BE2C (cell line): ENCODE measurements around the gene PDGFRA.
"Not testable (repeated sequence)": the region's sequence is repeated elsewhere in the genome, so short reads cannot be mapped to it uniquely, and the experiment has no call there.

Source experiments
- DNase-seq: peaks from one replicate; pipeline ENCODE4 v3.0.0-alpha.2; 2020
- H3K27me3 ChIP-seq: fragments of 250-450 bp; sonication (Bioruptor Pico); 2 replicates; pipeline ENCODE4 v1.5.1; 2020; ENCODE audit warnings: mild to moderate bottlenecking
- H3K36me3 ChIP-seq: fragments of 250-450 bp; sonication (Bioruptor Pico); 2 replicates; pipeline ENCODE4 v1.5.1; 2020; ENCODE audit warnings: mild to moderate bottlenecking
- H3K4me1 ChIP-seq: fragments of 250-450 bp; sonication (Bioruptor Pico); 2 replicates; pipeline ENCODE4 v1.5.1; 2020
- H3K4me3 ChIP-seq: 2 replicates; pipeline ENCODE4 v1.5.1; 2011; ENCODE audit warnings: low read depth, low read length
- H3K9me3 ChIP-seq: fragments of 250-450 bp; sonication (Bioruptor Pico); 2 replicates; pipeline ENCODE4 v1.5.1; 2020
- TF ChIP-seq, protein P1 (sequence below): IDR thresholded peaks from 2 replicates; pipeline ENCODE4 v1.5.1; 2012; ENCODE audit warnings: mild to moderate bottlenecking, low read depth, low read length

The PDGFRA gene

DNA sequence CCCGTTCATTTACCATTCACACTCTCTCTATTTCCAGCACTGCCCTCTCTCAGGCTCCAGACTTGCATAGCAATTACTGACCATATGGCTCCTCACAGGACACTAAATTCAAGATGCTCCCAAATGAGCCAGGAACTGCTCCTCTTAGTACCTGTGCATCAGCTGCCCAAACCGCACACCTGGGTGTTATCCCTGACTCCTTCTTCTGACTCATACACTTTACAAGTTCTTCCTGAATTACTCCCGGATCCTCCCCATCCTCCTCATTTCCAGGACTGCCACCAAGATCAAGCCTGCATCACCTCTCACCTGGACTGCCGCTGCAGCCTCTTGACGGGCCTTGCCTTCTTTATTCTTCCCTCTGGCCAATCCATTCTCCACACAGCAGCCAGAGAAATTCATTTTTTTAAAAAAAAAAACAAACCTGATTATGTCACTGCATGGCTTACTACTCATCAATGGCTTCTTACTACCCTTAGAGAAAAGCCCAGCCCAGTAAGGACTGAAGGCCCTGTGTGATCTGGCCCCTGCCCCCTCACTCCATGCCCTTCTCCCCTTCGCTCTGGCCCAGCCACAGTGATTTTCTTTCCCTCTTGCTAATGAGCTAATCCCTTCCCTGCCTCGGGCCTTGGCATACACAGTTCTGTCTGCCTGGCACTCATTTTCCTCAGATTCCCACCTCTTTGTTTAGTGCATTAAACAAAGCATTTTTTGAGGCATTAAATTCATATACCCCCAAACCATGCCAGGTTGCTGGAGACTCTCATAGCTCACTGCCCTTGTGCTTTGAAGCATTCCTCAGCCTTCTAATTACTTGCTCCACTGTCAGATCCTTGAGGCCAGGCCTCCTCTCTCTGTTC lies 92.0 kb downstream of the PDGFRA start:
- no peak overlapping the region for H3K4me3 ChIP-seq
- H3K4me1 ChIP-seq: no peaks in the 10 kb centered on the region
- H3K27me3 ChIP-seq: no peaks in the 10 kb centered on the region
- no peaks in the 10 kb centered on the region for H3K36me3 ChIP-seq
- TF ChIP-seq, protein P1, sequence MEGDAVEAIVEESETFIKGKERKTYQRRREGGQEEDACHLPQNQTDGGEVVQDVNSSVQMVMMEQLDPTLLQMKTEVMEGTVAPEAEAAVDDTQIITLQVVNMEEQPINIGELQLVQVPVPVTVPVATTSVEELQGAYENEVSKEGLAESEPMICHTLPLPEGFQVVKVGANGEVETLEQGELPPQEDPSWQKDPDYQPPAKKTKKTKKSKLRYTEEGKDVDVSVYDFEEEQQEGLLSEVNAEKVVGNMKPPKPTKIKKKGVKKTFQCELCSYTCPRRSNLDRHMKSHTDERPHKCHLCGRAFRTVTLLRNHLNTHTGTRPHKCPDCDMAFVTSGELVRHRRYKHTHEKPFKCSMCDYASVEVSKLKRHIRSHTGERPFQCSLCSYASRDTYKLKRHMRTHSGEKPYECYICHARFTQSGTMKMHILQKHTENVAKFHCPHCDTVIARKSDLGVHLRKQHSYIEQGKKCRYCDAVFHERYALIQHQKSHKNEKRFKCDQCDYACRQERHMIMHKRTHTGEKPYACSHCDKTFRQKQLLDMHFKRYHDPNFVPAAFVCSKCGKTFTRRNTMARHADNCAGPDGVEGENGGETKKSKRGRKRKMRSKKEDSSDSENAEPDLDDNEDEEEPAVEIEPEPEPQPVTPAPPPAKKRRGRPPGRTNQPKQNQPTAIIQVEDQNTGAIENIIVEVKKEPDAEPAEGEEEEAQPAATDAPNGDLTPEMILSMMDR: no peak
- DNase-seq: no peak
- H3K9me3 ChIP-seq: no peaks in the 10 kb centered on the region

- peak; percentile 71 for DNase-seq
- H3K9me3 ChIP-seq: no peaks in the 10 kb centered on the region
These were observed 93.8 kb downstream of the PDGFRA start for GRCh38 chr4:54322818-54323417.

DNA sequence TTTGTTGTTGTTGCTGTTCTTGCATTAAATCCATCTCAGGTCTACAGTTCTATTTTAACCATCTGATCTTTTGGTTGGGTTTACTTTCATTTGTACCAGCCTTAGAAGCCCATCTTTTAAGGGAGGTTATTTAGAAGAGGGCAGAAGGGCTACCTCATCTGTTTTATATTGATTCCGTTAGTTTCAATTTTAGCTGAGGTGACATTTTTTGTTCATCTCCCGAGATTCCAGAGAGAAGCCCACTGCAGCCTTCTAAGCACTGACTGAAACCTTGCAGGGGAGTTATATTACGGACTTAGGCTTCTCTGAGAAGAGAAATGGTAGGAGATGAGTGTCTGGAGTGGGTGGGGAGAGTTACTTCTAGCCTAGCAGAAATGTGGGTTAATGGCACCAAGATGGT lies 101.8 kb downstream of the PDGFRA start:
- no peaks in the 10 kb centered on the region; the same call in 1 of the 2 replicates for H3K27me3 ChIP-seq
- H3K4me3 ChIP-seq: no peak overlapping the region
- H3K36me3 ChIP-seq: no peaks in the 10 kb centered on the region
- H3K9me3 ChIP-seq: no peaks in the 10 kb centered on the region
- TF ChIP-seq, protein P1: no peak
- no peak for DNase-seq
- no peaks in the 10 kb centered on the region for H3K4me1 ChIP-seq

More at GRCh38 chr4:54322818-54323417, 93.8 kb downstream of the PDGFRA start:
- no peak overlapping the region for H3K4me3 ChIP-seq
- no peaks in the 10 kb centered on the region for H3K4me1 ChIP-seq
- no peaks in the 10 kb centered on the region for H3K27me3 ChIP-seq
- no peaks in the 10 kb centered on the region for H3K36me3 ChIP-seq
- TF ChIP-seq, protein P1: peak; percentile 85

DNA sequence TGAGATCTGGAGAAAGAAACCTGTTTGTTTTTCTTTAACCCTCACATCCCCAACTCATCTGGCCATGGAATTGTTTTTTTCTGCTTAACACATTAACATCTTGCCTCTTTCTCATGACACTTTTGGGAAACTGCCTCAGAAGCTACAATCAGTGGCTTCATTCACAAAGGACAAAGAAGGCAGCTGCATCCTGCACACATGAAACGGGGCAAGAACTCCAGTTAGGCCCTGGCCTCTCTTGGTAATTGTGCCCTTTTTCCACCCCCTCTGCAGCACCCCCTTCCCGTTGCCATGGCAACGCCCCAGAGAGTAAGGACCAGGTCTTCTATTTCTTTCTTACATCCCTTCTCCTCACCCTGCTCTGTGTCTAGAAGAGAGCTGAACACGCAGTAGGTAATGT lies 103.4 kb downstream of the PDGFRA start:
- Histone ChIP-seq H3K4me3 (no peak overlapping the region), H3K4me1 (no peaks in the 10 kb centered on the region), H3K27me3 (no peaks in the 10 kb centered on the region; the same call in none of the 2 replicates), H3K9me3 (no peaks in the 10 kb centered on the region), H3K36me3 (no peaks in the 10 kb centered on the region)
- TF ChIP-seq, protein P1: no peak
- no peak for DNase-seq

- H3K27me3 ChIP-seq: no peaks in the 10 kb centered on the region; the same call in none of the 2 replicates
- no peaks in the 10 kb centered on the region for H3K9me3 ChIP-seq
- no peak overlapping the region for H3K4me3 ChIP-seq
- H3K36me3 ChIP-seq: no peaks in the 10 kb centered on the region
- no peak for DNase-seq
- H3K4me1 ChIP-seq: no peaks in the 10 kb centered on the region
- TF ChIP-seq, protein P1: no peak
These were observed 104.6 kb downstream of the PDGFRA start for GRCh38 chr4:54333657-54334056.

DNA sequence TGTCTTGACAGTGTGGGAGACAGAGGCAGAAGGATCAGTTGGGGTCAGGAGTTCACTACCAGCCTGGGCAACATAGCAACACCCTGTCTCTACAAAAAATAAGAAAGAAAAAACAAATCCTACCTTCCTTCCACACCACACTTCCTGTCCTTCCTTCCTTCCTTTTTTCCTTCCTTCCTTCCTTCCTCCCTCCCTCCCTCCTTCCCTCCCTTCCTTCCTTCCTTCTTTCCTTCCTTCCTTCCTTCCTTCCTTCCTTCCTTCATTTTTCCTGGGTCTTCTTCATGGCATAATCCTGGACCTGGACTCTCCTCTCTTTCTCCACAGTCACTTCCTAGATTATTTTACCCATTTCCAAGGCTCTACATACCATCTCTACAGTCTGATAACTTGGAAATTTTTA lies 105.7 kb downstream of the PDGFRA start:
- H3K9me3 ChIP-seq, H3K36me3 ChIP-seq, H3K4me3 ChIP-seq, DNase-seq, H3K27me3 ChIP-seq, H3K4me1 ChIP-seq: not testable (repeated sequence)
